OCI-LY7 (cell line): ENCODE data around the gene PDK2.

ENCODE experiments used
- CTCF ChIP-seq: fragments of 200-600 bp; sonication (generic); conservative IDR thresholded peaks from 2 replicates; pipeline ENCODE4 v1.5.1; 2014; ENCODE audit warnings: mild to moderate bottlenecking, antibody characterized with exemption, low read length, moderate library complexity, mixed read lengths
- EZH2phosphoT487 ChIP-seq: fragments of 200-600 bp; sonication (generic); IDR thresholded peaks from 2 replicates; pipeline ENCODE4 v1.6.1; 2018; ENCODE audit warnings: low read depth, borderline replicate concordance, mild to moderate bottlenecking, mixed run types, antibody characterized with exemption, low read length, moderate library complexity, mixed read lengths

- TF ChIP-seq CTCF (no peak), EZH2phosphoT487 (no peak)
These were observed 38.2 kb upstream of the PDK2 start for GRCh38 chr17:50056961-50057330.
